GM12878 (cell line): Measurements from ENCODE around the gene NMRK1. TPM values are rescaled to one million over a fixed set of nuclear protein-coding genes. Genes with fewer than 3 reads are reported as not detected.

ENCODE experiments used
- CREM ChIP-seq: IDR thresholded peaks from 2 replicates; pipeline ENCODE4 v1.6.1; 2014; ENCODE audit warnings: antibody characterized with exemption, low read depth
- EED ChIP-seq: sonication (generic); IDR thresholded peaks from 2 replicates; pipeline ENCODE4 v1.6.1; 2016; ENCODE audit warnings: antibody characterized with exemption, low read depth
- ETV6 ChIP-seq, 2 experiments: fragments of 450-650 bp in 1 of 2; IDR thresholded peaks in 1 of 2; conservative IDR thresholded peaks in 1 of 2; 2 replicates each; pipeline ENCODE4 v1.6.1; 2014; ENCODE audit warnings: antibody characterized with exemption in 1 of 2, borderline replicate concordance in 1 of 2, low read depth in 1 of 2, mild to moderate bottlenecking in 1 of 2, moderate library complexity in 1 of 2
- FOS ChIP-seq: IDR thresholded peaks from 3 replicates; pipeline ENCODE4 v1.6.1; 2011; ENCODE audit warnings: borderline replicate concordance; ENCODE audit not compliant: insufficient read length; ENCODE audit errors: extremely low read depth
- FOXK2 ChIP-seq: fragments of 450-650 bp; IDR thresholded peaks from 2 replicates; pipeline ENCODE4 v1.6.1; 2017; ENCODE audit warnings: mild to moderate bottlenecking, moderate library complexity
- KAT2A ChIP-seq: conservative IDR thresholded peaks from 2 replicates; pipeline ENCODE4 v1.6.1; 2011; ENCODE audit warnings: low read depth, low read length; ENCODE audit not compliant: control insufficient read depth
- MEF2A ChIP-seq: IDR thresholded peaks from 2 replicates; pipeline ENCODE4 v1.6.1; 2011; ENCODE audit warnings: low read depth, mild to moderate bottlenecking, low read length, moderate library complexity; ENCODE audit not compliant: insufficient read depth
- NR2C1 ChIP-seq: fragments of 450-650 bp; IDR thresholded peaks from 2 replicates; pipeline ENCODE4 v1.6.1; 2017; ENCODE audit warnings: antibody characterized with exemption, mild to moderate bottlenecking, moderate library complexity
- POU2F2 ChIP-seq: IDR thresholded peaks from 3 replicates; pipeline ENCODE4 v1.6.1; 2011; ENCODE audit warnings: low read depth, mild to moderate bottlenecking, low read length, borderline replicate concordance
- RBBP5 ChIP-seq: fragments of 200-600 bp; sonication (generic); conservative IDR thresholded peaks from 2 replicates; pipeline ENCODE4 v1.6.1; 2016
- RELA ChIP-seq: fragments of 450-650 bp; IDR thresholded peaks from 2 replicates; pipeline ENCODE4 v1.8.0; 2014; ENCODE audit warnings: borderline replicate concordance; ENCODE audit not compliant: partially characterized antibody
- REST ChIP-seq: IDR thresholded peaks from 2 replicates; pipeline ENCODE4 v1.6.1; 2012; ENCODE audit warnings: mild to moderate bottlenecking, low read depth, low read length
- TCF12 ChIP-seq: IDR thresholded peaks from 2 replicates; pipeline ENCODE4 v1.6.1; 2011; ENCODE audit warnings: low read depth, mild to moderate bottlenecking, low read length
- WRNIP1 ChIP-seq: IDR thresholded peaks from 2 replicates; pipeline ENCODE4 v1.6.1; 2011; ENCODE audit warnings: low read depth, low read length, improper control_type of control experiment, borderline replicate concordance
- ZBTB40 ChIP-seq: fragments of 450-650 bp; IDR thresholded peaks from 2 replicates; pipeline ENCODE4 v1.6.1; 2016; ENCODE audit warnings: mild to moderate bottlenecking, moderate library complexity, borderline replicate concordance
- ZSCAN29 ChIP-seq: fragments of 450-650 bp; IDR thresholded peaks from 2 replicates; pipeline ENCODE4 v1.6.1; 2017; ENCODE audit warnings: mild to moderate bottlenecking, moderate library complexity
- polyA plus RNA-seq, 11 experiments: library from polyadenylated mRNA; depleted of rRNA in 4 of 11; unstranded in 6 of 11; stranded (reverse) in 5 of 11; fragments of >200 nt; fragmentation: Nextera tagmentation in 4 of 11; fragmentation: Illumina TruSeq in 1 of 11; extraction: Ambion mirVana in 4 of 11; extraction: Trizol in 1 of 11; gene quantifications; 1 replicate in 1 of 11; 2 replicates in 10 of 11; pipeline versions ENCODE4 v1.2.1 to v1.2.3, GENCODE V29; 2011 to 2016; ENCODE audit warnings: inconsistent platforms in 2 of 11, missing spikeins in 2 of 11, low read depth in 1 of 11
- total RNA-seq, 4 experiments: library from RNA; depleted of rRNA in 3 of 4; stranded (reverse); fragments of >200 nt in 3 of 4; fragmentation: Illumina TruSeq in 1 of 4; extraction: Trizol in 1 of 4; gene quantifications; 2 replicates each; pipeline versions ENCODE4 v1.2.1 to v1.2.3, GENCODE V29; 2013 to 2021
- TF ChIP-seq, protein P1 (sequence below): fragments of 450-650 bp; conservative IDR thresholded peaks from 2 replicates; pipeline ENCODE4 v1.6.1; 2017; ENCODE audit warnings: mild to moderate bottlenecking, moderate library complexity
- TF ChIP-seq, protein P2 (sequence below): IDR thresholded peaks from 2 replicates; pipeline ENCODE4 v1.6.1; 2012; ENCODE audit warnings: low read depth, low read length, improper control_type of control experiment

NMRK1 gene
- total and polyA plus RNA-seq, 10 of the 15 experiments (the other 5 are each of a cell fraction or from before 2014, with no cell fraction given), result 8.4 to 17.2 (median 12.1) TPM

DNA sequence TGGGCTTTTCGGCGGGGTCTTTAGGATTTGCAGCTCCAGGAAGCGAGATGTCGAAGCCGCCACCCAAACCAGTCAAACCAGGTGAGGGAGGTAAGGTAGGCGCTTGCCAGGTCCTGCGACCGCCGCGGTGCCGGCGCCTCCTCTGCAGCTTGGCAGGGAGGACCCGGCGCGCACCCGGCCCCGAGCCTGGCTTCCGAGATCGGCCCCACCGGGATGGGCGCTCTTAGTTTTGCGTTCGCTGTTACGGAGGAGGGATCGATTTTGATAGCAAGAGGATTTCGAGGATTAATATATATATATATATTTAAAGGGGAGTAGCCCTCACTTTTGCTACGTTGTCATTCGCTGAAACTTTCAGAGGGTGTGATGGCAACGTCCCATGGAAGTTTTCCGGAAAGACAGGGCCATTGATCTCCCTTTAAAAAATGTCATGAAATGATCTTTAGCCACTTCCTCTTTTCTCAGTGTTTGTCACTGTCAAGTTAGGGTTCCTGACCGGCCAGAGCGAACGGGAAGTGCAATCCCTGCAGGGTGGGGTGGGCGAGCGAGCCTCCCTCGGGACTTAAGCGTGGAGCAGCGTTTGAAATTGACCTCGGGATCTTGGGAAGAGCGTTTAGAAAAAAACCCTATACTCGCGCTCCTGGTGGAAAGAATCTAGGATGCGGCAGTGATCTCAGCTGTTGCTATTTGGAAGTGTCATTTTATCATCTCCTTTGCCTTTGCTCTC is 854 bp upstream of the NMRK1 start (continued):
- TF ChIP-seq ZBTB40, result no peak
- peak; percentile 46; the same call in 1 of the 3 replicates for TF ChIP-seq POU2F2
- TF ChIP-seq NR2C1, result 0 out of 2 replicates have a peak, but pooled peaks have one; percentile 15
- TF ChIP-seq EED, result peak; percentile 85
- no peak for TF ChIP-seq REST
- no peak for TF ChIP-seq RELA
- TF ChIP-seq, protein P1, sequence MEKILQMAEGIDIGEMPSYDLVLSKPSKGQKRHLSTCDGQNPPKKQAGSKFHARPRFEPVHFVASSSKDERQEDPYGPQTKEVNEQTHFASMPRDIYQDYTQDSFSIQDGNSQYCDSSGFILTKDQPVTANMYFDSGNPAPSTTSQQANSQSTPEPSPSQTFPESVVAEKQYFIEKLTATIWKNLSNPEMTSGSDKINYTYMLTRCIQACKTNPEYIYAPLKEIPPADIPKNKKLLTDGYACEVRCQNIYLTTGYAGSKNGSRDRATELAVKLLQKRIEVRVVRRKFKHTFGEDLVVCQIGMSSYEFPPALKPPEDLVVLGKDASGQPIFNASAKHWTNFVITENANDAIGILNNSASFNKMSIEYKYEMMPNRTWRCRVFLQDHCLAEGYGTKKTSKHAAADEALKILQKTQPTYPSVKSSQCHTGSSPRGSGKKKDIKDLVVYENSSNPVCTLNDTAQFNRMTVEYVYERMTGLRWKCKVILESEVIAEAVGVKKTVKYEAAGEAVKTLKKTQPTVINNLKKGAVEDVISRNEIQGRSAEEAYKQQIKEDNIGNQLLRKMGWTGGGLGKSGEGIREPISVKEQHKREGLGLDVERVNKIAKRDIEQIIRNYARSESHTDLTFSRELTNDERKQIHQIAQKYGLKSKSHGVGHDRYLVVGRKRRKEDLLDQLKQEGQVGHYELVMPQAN, result peak; percentile 73
- TF ChIP-seq KAT2A, result no peak
- TF ChIP-seq RBBP5, result 0 out of 2 replicates have a peak, but pooled peaks have one; percentile 32
- TF ChIP-seq ETV6 (conservative IDR thresholded peaks at IDR 0.05 in 1 of 2, IDR thresholded peaks at IDR 0.05 in 1 of 2; ENCODE audit: borderline replicate concordance in 1 of 2, low read depth in 1 of 2), result peak in 1 of 2 experiments; percentile 44; a peak in 1 of 4 replicates
- TF ChIP-seq MEF2A, result no peak
- peak; percentile 45; the same call in 1 of the 2 replicates for TF ChIP-seq CREM
- TF ChIP-seq ZSCAN29, result no peak
- no peak for TF ChIP-seq WRNIP1
- TF ChIP-seq, protein P2, sequence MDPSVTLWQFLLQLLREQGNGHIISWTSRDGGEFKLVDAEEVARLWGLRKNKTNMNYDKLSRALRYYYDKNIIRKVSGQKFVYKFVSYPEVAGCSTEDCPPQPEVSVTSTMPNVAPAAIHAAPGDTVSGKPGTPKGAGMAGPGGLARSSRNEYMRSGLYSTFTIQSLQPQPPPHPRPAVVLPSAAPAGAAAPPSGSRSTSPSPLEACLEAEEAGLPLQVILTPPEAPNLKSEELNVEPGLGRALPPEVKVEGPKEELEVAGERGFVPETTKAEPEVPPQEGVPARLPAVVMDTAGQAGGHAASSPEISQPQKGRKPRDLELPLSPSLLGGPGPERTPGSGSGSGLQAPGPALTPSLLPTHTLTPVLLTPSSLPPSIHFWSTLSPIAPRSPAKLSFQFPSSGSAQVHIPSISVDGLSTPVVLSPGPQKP, result no peak
- TF ChIP-seq TCF12, result no peak
- TF ChIP-seq FOS, result no peak
- TF ChIP-seq FOXK2, result peak; percentile 69; the same call in 1 of the 2 replicates
